Smooth muscle cell (in vitro differentiated cells): Measurements from ENCODE around the gene HSPH1. TPM values are rescaled to one million over a fixed set of nuclear protein-coding genes. Genes with fewer than 3 reads are reported as not detected.

Experiments
- DNase-seq: peaks from one replicate; lab custom pipeline; 2025; ENCODE audit not compliant: unreplicated experiment; lab: John Stamatoyannopoulos, UW
- H2AFZ ChIP-seq: fragments of 200-600 bp; sonication (generic); 2 replicates; pipeline ENCODE4 v1.6.0; 2016; ENCODE audit warnings: antibody characterized with exemption, low read depth, mild to moderate bottlenecking
- H3F3A ChIP-seq: fragments of 200-600 bp; sonication (generic); 2 replicates; pipeline ENCODE4 v1.6.0; 2017; ENCODE audit warnings: antibody characterized with exemption, low read depth
- H3K27ac ChIP-seq: fragments of 200-600 bp; sonication (generic); 2 replicates; pipeline ENCODE4 v1.5.1; 2016; ENCODE audit warnings: low read depth, mild to moderate bottlenecking
- H3K27me3 ChIP-seq: fragments of 200-600 bp; sonication (generic); 2 replicates; pipeline ENCODE4 v1.6.1; 2016; ENCODE audit warnings: low read depth, mild to moderate bottlenecking
- H3K36me3 ChIP-seq: fragments of 200-600 bp; sonication (generic); 2 replicates; pipeline ENCODE4 v1.5.1; 2016; ENCODE audit warnings: low read depth
- H3K4me1 ChIP-seq: fragments of 200-600 bp; sonication (generic); 2 replicates; pipeline ENCODE4 v1.5.1; 2016; ENCODE audit warnings: low read depth
- H3K4me2 ChIP-seq: fragments of 200-600 bp; sonication (generic); 2 replicates; pipeline ENCODE4 v1.6.0; 2016; ENCODE audit warnings: mild to moderate bottlenecking
- H3K4me3 ChIP-seq: fragments of 200-600 bp; sonication (generic); 2 replicates; pipeline ENCODE4 v1.5.1; 2016; ENCODE audit warnings: mild to moderate bottlenecking
- H3K79me2 ChIP-seq: fragments of 200-600 bp; sonication (generic); 2 replicates; pipeline ENCODE4 v1.6.0; 2016; ENCODE audit warnings: low read depth, mild to moderate bottlenecking
- H3K9ac ChIP-seq: fragments of 200-600 bp; sonication (generic); 2 replicates; pipeline ENCODE4 v1.6.0; 2016; ENCODE audit warnings: low read depth
- H3K9me3 ChIP-seq: fragments of 200-600 bp; sonication (generic); replicated peaks from 2 replicates; pipeline ENCODE4 v1.5.1; 2016; ENCODE audit warnings: low read depth
- H4K20me1 ChIP-seq: fragments of 200-600 bp; sonication (generic); 2 replicates; pipeline ENCODE4 v1.6.0; 2016; ENCODE audit warnings: low read depth
- CTCF ChIP-seq: fragments of 200-600 bp; sonication (generic); IDR thresholded peaks from 2 replicates; pipeline ENCODE4 v1.5.1; 2017; ENCODE audit warnings: borderline replicate concordance, mild to moderate bottlenecking, antibody characterized with exemption; ENCODE audit not compliant: insufficient read depth, poor library complexity, severe bottlenecking
- WGBS: methylation state at CpG from one replicate; pipeline ENCODE4 v1.1.7; 2016; ENCODE audit warnings: low lambda C conversion rate; 5-methylcytosine and 5-hydroxymethylcytosine counted together
- polyA plus RNA-seq: library from polyadenylated mRNA; unstranded; fragments of >200 nt; fragmentation: Nextera tagmentation; extraction: Ambion mirVana; gene quantifications from 2 replicates; pipeline ENCODE4 v1.2.1, GENCODE V29; 2016
- total RNA-seq: library from RNA; depleted of rRNA; stranded (reverse); fragments of >200 nt; gene quantifications from 2 replicates; pipeline ENCODE4 v1.2.3, GENCODE V29; 2014

The HSPH1 gene
- total and polyA plus RNA-seq, 2 experiments from 2014 or later: 39.2 to 81.4 TPM

- Histone ChIP-seq H3K4me2 (no peak overlapping the region), H3K4me1 (peaks cover 7% of the 10 kb centered on the region), H3K36me3 (peaks cover 67% of the 10 kb centered on the region), H3K9me3 (no peaks in the 10 kb centered on the region), H3F3A (no peaks in the 10 kb centered on the region), H3K79me2 (peaks cover 46% of the 10 kb centered on the region), H3K27ac (no peak overlapping the region), H2AFZ (no peak overlapping the region), H4K20me1 (peaks cover 19% of the 10 kb centered on the region), H3K27me3 (no peaks in the 10 kb centered on the region), H3K4me3 (no peak overlapping the region), H3K9ac (no peak overlapping the region)
- 98% methylated on average over 2 of the region's 2 CpGs for WGBS
- no peak for DNase-seq
- no peak for TF ChIP-seq CTCF
These were observed 6.8 kb downstream of the HSPH1 start for GRCh38 chr13:31154939-31155338.

GRCh38 chr13:31151837-31152236, 9.9 kb downstream of the HSPH1 start:
- Histone ChIP-seq H3K9ac (no peak overlapping the region), H3K9me3 (no peaks in the 10 kb centered on the region), H3K4me3 (no peak overlapping the region), H3K36me3 (peaks cover 79% of the 10 kb centered on the region), H3K27me3 (no peaks in the 10 kb centered on the region), H3K4me2 (no peak overlapping the region), H3F3A (no peaks in the 10 kb centered on the region), H3K27ac (no peak overlapping the region), H2AFZ (no peak overlapping the region), H3K79me2 (peaks cover 20% of the 10 kb centered on the region), H4K20me1 (peaks cover 5% of the 10 kb centered on the region), H3K4me1 (no peaks in the 10 kb centered on the region)
- no peak for DNase-seq
- no peak for TF ChIP-seq CTCF
- 95% methylated on average over 3 of the region's 3 CpGs for WGBS

GRCh38 chr13:31150315-31150985, 11.3 kb downstream of the HSPH1 start:
- peaks cover 84% of the 10 kb centered on the region for H3K36me3 ChIP-seq
- no peak for TF ChIP-seq CTCF
- no peaks in the 10 kb centered on the region for H3K27me3 ChIP-seq
- H3K4me2 ChIP-seq: no peak overlapping the region
- H4K20me1 ChIP-seq: peaks cover 5% of the 10 kb centered on the region
- H2AFZ ChIP-seq: no peak overlapping the region
- no peaks in the 10 kb centered on the region for H3F3A ChIP-seq
- H3K9ac ChIP-seq: no peak overlapping the region
- no peak for DNase-seq
- 94% methylated on average over 4 of the region's 4 CpGs for WGBS
- no peak overlapping the region for H3K4me3 ChIP-seq
- H3K9me3 ChIP-seq: no peaks in the 10 kb centered on the region
- no peaks in the 10 kb centered on the region for H3K4me1 ChIP-seq
- peaks cover 11% of the 10 kb centered on the region for H3K79me2 ChIP-seq
- no peak overlapping the region for H3K27ac ChIP-seq

GRCh38 chr13:31149604-31150003, 12.1 kb downstream of the HSPH1 start:
- no peak for DNase-seq
- Histone ChIP-seq H3K27ac (no peak overlapping the region), H3K36me3 (peaks cover 83% of the 10 kb centered on the region), H3F3A (no peaks in the 10 kb centered on the region), H3K4me1 (no peaks in the 10 kb centered on the region), H4K20me1 (peaks cover 5% of the 10 kb centered on the region), H3K4me3 (no peak overlapping the region), H3K9me3 (no peaks in the 10 kb centered on the region), H3K79me2 (peaks cover 6% of the 10 kb centered on the region), H3K9ac (no peak overlapping the region), H2AFZ (no peak overlapping the region), H3K27me3 (no peaks in the 10 kb centered on the region), H3K4me2 (no peak overlapping the region)
- TF ChIP-seq CTCF: no peak
- 88% methylated on average over 2 of the region's 2 CpGs for WGBS
